ENCODE results near the gene RHOU.
"Not testable (repeated sequence)": the region's sequence is repeated elsewhere in the genome, so short reads cannot be mapped to it uniquely, and the experiment has no call there.

Gene RHOU

DNA sequence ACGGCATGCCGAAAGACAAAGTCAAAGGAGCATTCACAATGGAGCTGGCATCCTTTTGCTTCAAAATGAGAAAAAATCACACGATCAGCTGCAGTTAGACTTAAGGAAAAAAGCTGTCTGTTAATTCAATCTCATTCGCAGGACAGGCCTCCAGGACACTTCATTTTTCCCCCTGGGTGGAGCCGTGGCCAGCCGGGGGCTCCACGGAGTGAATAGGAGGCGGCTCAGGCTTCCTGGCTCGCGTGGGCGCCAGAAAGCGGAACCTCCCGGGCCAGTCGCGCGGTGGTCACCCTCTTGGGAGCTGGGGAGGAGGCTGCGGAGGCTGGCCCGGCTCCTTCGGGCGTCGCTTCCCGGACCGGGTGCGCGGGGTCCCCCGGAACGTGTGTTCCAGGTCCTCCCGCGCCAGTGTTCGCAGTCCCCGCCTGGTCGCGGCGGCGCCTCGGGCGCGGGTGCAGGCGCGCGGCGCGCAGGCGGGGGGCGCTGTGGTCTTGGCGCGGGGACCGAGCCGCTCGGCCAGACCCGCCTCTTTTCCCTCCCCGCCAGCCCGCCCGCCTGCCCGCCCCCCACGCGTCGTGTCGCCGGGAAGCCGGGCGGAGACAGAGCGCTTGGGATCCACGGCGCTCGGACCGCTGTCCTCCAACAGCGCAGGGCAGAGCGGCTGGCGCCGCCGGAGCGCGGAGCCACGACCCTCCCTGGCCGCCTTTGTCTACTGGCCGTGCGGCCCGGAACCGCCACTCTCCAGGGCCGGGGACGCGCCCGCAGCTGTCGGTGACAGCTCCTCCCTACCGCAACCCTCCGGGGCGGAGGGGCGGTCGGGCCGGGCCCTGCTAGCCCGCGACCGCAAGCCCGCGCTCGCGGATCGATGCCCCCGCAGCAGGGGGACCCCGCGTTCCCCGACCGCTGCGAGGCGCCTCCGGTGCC, at the start of gene RHOU:
RHOU (plus strand) TSS at position 599 of the 921 bp plus-strand sequence; CDS start at position 863, 264 bp downstream.
- DNase-seq (ENCODE audit: low spot score): peak; percentile 84

DNA sequence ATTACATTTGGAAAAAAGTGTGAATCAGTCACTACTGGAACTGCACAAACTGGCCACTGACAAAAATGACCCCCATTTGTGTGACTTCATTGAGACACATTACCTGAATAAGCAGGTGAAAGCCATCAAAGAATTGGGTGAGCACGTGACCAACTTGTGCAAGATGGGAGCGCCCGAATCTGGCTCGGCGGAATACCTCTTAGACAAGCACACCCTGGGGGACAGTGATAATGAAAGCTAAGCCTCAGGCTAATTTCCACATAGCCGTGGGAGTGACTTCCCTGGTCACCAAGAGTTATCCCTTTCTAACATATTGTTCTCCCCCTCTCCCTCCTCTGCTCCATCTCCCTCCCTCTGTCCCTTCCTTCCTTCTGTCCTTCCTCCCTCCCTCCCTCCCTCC, 47.7 kb upstream of the RHOU start:
- no peak for DNase-seq (ENCODE audit: low spot score)

GRCh38 chr1:228689255-228689654, 46.0 kb upstream of the RHOU start:
- no peak for DNase-seq (ENCODE audit: low spot score)

GRCh38 chr1:228691211-228691610, 44.1 kb upstream of the RHOU start:
- no peak for DNase-seq (ENCODE audit: low spot score)

DNA sequence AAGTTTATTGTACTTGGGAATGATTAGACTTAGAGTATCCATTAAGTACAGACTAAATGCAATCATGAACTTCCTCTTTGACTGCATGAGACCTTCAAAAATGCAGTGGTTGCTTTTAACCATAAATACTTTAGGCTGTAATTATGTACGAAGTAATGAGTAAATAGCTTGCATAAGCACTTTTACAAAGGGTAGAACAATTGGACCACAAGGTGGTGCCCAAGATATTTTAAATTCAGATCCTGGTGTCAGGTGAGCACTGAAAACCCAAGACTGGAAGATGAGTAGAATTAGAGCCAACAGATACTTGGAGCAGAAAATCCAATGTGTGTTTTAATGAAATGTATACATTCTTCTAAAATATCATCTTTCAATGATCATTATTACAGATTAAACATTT, 43.4 kb upstream of the RHOU start:
- DNase-seq (ENCODE audit: low spot score): peak; percentile 55

DNA sequence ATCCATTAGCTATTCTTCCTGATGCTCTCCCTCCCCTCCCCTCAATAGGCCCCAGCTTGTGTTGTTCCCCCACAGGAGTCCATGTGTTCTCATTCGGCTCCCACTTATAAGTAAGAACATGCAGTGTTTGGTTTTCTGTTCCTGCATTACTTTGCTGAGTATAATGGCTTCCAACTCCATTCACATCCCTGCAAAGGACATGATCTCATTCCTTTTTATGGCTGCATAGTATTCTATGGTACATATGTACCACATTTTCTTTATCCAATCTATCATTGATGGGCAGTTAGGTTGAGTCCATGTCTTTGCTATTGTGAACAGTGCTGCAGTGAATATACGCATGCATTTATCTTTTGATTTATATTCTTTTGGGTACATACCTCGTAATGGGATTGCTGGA, 40.8 kb upstream of the RHOU start:
- DNase-seq (ENCODE audit: low spot score): not testable (repeated sequence)

DNA sequence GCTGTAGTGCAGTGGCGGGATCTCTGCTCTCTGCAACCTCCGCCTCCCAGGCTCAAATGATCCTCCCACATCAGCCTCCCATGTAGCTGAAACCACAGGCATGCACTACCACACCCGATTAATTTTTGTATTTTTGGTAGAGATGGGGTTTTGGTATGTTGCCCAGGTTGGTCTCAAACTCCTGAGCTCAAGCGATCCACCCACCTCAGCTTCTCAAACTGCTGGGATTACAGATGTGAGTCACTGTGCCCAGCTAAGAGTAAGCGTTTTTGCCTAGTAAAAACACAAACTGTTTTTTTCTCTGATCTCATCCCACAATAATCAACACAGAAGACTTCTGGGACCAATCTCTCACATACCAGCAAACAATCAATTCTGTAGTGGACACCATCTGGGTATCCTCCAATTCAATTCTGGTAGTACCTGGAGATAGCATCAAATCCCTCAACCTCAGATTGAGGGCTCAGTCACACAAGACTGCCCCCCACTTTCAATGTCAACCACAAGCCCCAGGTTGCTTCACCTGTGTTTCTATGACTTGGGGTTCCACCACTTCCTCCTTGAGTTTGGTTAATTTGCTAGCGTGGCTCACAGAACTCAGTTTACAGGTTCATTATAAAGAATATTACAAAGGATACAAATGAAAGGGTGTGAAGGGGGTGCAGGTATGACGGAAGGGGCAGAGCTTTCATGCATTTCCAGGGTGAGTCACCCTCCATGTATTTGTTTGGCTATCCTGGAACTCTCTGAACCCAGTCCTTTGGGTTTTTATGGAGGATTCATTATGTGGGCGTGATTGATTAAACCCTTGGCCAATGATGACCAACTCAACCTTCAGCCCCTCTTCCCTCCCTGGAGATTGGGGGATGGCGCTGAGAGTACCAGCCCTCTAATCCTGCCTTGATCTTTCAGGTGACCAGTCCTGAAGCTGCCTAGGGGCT, 40.0 kb upstream of the RHOU start:
- DNase-seq (ENCODE audit: low spot score): no peak

DNA sequence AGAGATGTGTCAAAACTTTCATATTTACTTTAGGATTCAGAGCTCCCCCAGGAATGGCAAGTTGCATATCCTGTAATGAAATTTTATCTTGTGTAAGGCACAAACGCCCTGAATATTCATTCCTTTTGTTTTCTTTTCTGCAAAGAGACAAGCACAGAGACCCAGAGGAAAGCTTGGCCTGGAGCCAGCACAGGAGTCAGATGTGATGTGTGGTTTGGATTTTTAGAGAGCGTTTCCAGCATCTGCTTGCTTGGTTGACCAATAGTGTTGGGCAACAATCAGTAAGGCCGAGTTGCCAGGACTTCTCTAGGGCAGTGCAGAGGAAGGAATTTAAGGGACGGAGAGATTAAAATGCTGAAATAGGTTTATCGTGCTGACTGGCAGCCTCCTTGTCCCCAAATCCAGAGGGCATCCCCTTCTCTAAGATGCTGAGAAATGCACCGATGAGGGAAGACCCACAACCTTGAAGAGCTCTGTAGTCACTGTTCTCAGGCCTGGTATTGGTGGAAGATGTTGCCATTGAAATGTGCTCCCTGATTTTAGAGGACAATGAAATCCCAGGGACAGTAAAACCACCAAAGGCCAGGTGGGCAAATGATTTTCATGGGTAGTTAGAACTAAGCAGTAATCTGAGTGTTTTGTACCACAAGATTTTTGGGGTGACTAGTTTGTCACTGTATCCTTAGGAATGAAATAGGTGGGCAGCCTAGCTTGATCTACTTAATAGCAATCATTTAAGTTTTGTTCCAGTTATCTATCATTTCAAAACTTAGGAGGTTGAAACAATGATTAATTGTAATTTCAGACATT, 37.9 kb upstream of the RHOU start:
- DNase-seq (ENCODE audit: low spot score): peak; percentile 45

DNA sequence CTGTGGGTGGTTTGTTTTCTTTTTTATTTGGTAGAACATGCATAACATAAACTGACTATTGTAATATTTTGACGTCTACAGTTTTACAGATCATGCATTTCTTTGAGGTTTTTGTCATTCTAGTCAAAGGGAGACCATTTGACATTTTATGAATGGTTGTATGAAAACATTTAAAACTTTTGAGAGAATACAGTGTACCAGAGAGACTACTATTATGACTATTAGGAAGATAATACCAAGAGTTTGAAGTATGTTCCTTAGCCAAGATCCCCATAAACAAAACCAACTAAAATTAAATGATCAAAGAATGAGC, 37.3 kb upstream of the RHOU start:
- no peak for DNase-seq (ENCODE audit: low spot score)

DNA sequence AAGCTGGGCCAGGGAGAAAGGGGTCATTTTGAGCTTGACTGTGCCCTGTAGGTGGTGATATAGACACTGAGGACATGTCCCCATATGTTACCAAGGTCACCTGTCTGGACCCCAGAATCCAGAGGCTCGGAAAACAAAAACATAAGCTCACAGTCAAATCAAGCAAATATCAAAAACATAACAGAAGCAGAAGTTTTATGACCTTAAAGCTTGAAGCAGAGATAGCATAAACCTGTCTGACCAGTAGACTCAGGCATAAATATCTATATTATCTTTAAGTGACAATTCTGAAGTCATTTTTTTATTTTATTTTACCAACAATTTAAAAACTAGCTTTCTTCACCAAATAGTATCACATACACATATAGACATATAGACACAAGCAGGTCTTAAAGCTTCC, 32.8 kb upstream of the RHOU start:
- no peak for DNase-seq (ENCODE audit: low spot score)

- DNase-seq (ENCODE audit: low spot score): no peak
Measured at GRCh38 chr1:228706305-228706704, 29.0 kb upstream of the RHOU start.

GRCh38 chr1:228717081-228717480, 18.2 kb upstream of the RHOU start:
- no peak for DNase-seq (ENCODE audit: low spot score)

- DNase-seq (ENCODE audit: low spot score): no peak
Measured at GRCh38 chr1:228721407-228721806, 13.9 kb upstream of the RHOU start.

- DNase-seq (ENCODE audit: low spot score): no peak
Measured at GRCh38 chr1:228723287-228723686, 12.0 kb upstream of the RHOU start.

GRCh38 chr1:228723921-228724320, 11.4 kb upstream of the RHOU start:
- no peak for DNase-seq (ENCODE audit: low spot score)

DNA sequence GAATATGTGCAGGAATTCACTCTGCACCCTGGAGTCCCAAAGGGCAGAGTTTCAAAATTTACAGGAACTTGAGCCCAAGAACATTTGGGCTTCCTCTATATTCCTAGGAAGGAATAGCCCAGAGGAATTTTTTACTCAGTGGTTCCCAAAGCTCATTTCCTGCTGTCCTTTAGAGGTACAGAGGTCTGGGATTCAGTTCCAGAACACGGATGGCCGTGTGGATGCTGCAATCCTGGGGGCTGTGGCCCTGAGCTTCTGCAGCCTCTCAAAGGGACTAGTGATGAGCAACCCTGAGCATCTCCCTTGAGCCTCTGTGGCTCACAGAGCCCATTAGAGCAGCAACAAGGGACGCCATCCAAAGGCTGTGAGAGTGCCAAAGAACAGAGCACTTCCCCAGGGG, 10.1 kb upstream of the RHOU start:
- DNase-seq (ENCODE audit: low spot score): no peak

GRCh38 chr1:228727681-228728171, 7.6 kb upstream of the RHOU start:
- DNase-seq (ENCODE audit: low spot score): no peak

DNA sequence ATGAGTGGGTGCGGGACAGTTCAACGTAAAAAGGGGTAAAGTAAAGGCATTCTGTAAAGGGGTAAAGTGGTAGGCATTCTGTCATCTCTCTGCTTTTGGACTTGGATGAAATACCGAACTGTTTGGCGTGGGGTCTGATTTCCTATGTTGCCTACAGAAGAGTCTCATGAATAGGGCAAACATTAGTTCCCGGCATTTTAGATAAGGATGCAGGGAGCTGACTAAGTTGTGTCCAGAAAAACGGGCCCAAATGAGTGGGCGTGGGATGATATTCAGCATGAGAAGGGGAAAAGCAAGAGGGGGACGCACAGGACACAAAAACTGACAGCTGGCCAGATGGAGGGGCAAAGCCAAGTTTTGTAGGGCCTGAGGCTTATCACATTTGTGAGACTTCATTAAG, 2.9 kb upstream of the RHOU start:
- DNase-seq (ENCODE audit: low spot score): no peak

DNA sequence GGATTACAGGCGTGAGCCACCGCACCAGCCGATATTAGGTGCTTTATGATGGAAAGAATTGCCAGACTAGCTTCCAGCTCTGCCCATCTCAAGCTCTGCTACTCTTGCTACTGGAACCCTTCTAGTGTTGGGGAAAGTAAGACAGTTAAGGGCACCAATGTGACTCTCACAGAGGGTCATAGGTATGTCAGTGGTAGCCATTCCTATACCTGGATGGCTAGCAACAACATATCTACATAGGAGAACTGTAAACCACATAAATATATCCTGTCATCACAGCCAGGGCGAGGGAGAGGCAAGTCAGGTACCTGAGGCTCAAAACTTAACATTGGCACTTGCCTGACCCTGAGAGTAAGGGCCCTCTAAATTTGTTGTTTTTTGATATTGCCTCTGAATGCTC, 1.7 kb upstream of the RHOU start:
- no peak for DNase-seq (ENCODE audit: low spot score)

- peak; percentile 43 for DNase-seq (ENCODE audit: low spot score)
Measured at GRCh38 chr1:228735871-228736586, 750 bp downstream of the RHOU start.

- DNase-seq (ENCODE audit: low spot score): peak; percentile 46
Measured at GRCh38 chr1:228736844-228737445, 1.7 kb downstream of the RHOU start.

All from HuH-7 (cell line).